Mesenchymal stem cell (in vitro differentiated cells and primary cell): ENCODE results near the gene NCLN.

Source experiments
- DNase-seq: peaks from one replicate; pipeline ENCODE4 v3.0.0-alpha.2; 2013
- H2AFZ ChIP-seq: one replicate; pipeline ENCODE4 v1.6.1; 2013; ENCODE audit warnings: low read depth, mild to moderate bottlenecking, control low read depth, inconsistent platforms, low read length, moderate library complexity
- H2AK5ac ChIP-seq: 2 replicates; pipeline ENCODE4 v1.6.1; 2013; ENCODE audit warnings: low read length, moderate library complexity, mild to moderate bottlenecking, inconsistent platforms; ENCODE audit not compliant: severe bottlenecking
- H2BK120ac ChIP-seq: one replicate; pipeline ENCODE4 v1.6.1; 2013; ENCODE audit warnings: low read depth, mild to moderate bottlenecking, inconsistent platforms, low read length, moderate library complexity
- H2BK12ac ChIP-seq, 2 experiments: one replicate each; pipeline ENCODE4 v1.6.1; 2013; ENCODE audit warnings: inconsistent platforms in 2 of 2, low read length in 2 of 2, mild to moderate bottlenecking in 2 of 2, moderate library complexity in 2 of 2, control low read depth in 1 of 2
- H2BK15ac ChIP-seq: one replicate; pipeline ENCODE4 v1.6.1; 2013; ENCODE audit warnings: mild to moderate bottlenecking, low read depth, inconsistent platforms; ENCODE audit not compliant: poor library complexity, severe bottlenecking
- H2BK5ac ChIP-seq: 2 replicates; pipeline ENCODE4 v1.6.1; 2013; ENCODE audit warnings: low read depth, mild to moderate bottlenecking, low read length, control low read depth, inconsistent platforms; ENCODE audit not compliant: poor library complexity, severe bottlenecking
- H3K14ac ChIP-seq, 2 experiments: one replicate each; pipeline ENCODE4 v1.6.1; 2013; ENCODE audit warnings: inconsistent platforms in 2 of 2, low read length in 2 of 2, control low read depth in 1 of 2, mild to moderate bottlenecking in 1 of 2, moderate library complexity in 1 of 2
- H3K18ac ChIP-seq, 2 experiments: one replicate each; pipeline ENCODE4 v1.6.1; 2013; ENCODE audit warnings: inconsistent platforms in 2 of 2, low read length in 2 of 2, control low read depth in 1 of 2, low read depth in 1 of 2, mild to moderate bottlenecking in 1 of 2
- H3K23ac ChIP-seq, 2 experiments: one replicate each; pipeline ENCODE4 v1.6.1; 2013; ENCODE audit warnings: inconsistent platforms in 2 of 2, low read length in 2 of 2, mild to moderate bottlenecking in 2 of 2, moderate library complexity in 2 of 2, control low read depth in 1 of 2
- H3K27ac ChIP-seq: 2 replicates; pipeline ENCODE4 v1.5.1; 2013; ENCODE audit warnings: mild to moderate bottlenecking, moderate library complexity, low read length, control low read depth, inconsistent platforms; ENCODE audit not compliant: poor library complexity, severe bottlenecking
- H3K27me3 ChIP-seq, 2 experiments: 2 replicates each; pipeline versions ENCODE4 v1.6.1 to v1.7.0; 2013; ENCODE audit warnings: low read length in 2 of 2, mild to moderate bottlenecking in 2 of 2, moderate library complexity in 2 of 2, control low read depth in 1 of 2, inconsistent platforms in 1 of 2; ENCODE audit not compliant: control insufficient read depth in 1 of 2, insufficient read depth in 1 of 2
- H3K36me3 ChIP-seq, 2 experiments: 2 replicates each; pipeline versions ENCODE4 v1.6.1 to v1.7.0; 2013; ENCODE audit warnings: low read length in 2 of 2, control low read depth in 1 of 2, inconsistent platforms in 1 of 2, low read depth in 1 of 2, mild to moderate bottlenecking in 1 of 2; ENCODE audit not compliant: insufficient read depth in 2 of 2, control insufficient read depth in 1 of 2
- H3K4ac ChIP-seq, 2 experiments: one replicate each; pipeline ENCODE4 v1.6.1; 2013; ENCODE audit warnings: inconsistent platforms in 2 of 2, low read length in 2 of 2, mild to moderate bottlenecking in 2 of 2, moderate library complexity in 2 of 2, control low read depth in 1 of 2, low read depth in 1 of 2
- H3K4me1 ChIP-seq: 2 replicates; pipeline ENCODE4 v1.6.1; 2013; ENCODE audit warnings: low read depth, low read length, control low read depth; ENCODE audit not compliant: control insufficient read depth, insufficient read depth
- H3K4me2 ChIP-seq: 2 replicates; pipeline ENCODE4 v1.6.1; 2013; ENCODE audit warnings: low read length, mild to moderate bottlenecking, inconsistent platforms; ENCODE audit not compliant: poor library complexity, severe bottlenecking
- H3K4me3 ChIP-seq, 2 experiments: 2 replicates each; pipeline versions ENCODE4 v1.5.1 to v1.7.0; 2013; ENCODE audit warnings: low read length in 2 of 2, mild to moderate bottlenecking in 2 of 2, control low read depth in 1 of 2, low read depth in 1 of 2; ENCODE audit not compliant: insufficient read depth in 1 of 2
- H3K79me1 ChIP-seq: replicated peaks from 2 replicates; pipeline ENCODE4 v1.6.1; 2013; ENCODE audit warnings: mild to moderate bottlenecking, control low read depth, low read length, inconsistent platforms; ENCODE audit not compliant: poor library complexity, severe bottlenecking
- H3K9ac ChIP-seq: 2 replicates; pipeline ENCODE4 v1.7.0; 2013; ENCODE audit warnings: mild to moderate bottlenecking, low read length, moderate library complexity
- H3K9me3 ChIP-seq: 2 replicates; pipeline ENCODE4 v1.7.0; 2013; ENCODE audit warnings: mild to moderate bottlenecking, low read length; ENCODE audit not compliant: control insufficient read depth
- H4K8ac ChIP-seq: one replicate; pipeline ENCODE4 v1.6.1; 2013; ENCODE audit warnings: inconsistent platforms, mild to moderate bottlenecking, low read length, moderate library complexity
- H4K91ac ChIP-seq: one replicate; pipeline ENCODE4 v1.6.1; 2013; ENCODE audit warnings: mild to moderate bottlenecking, low read length, inconsistent platforms
- WGBS: methylation state at CpG from one replicate; pipeline ENCODE4 v1.1.7; 2013; ENCODE audit warnings: mixed read lengths; 5-methylcytosine and 5-hydroxymethylcytosine counted together

The NCLN gene

GRCh38 chr19:3187662-3188511, 2.2 kb downstream of the NCLN start:
- Histone ChIP-seq H4K91ac (no peak overlapping the region), H3K23ac (no peak overlapping the region), H4K8ac (no peak overlapping the region), H3K9ac (peak overlapping the region; percentile 93), H2BK12ac (no peak overlapping the region), H3K9me3 (no peaks in the 10 kb centered on the region), H3K4ac (no peak overlapping the region), H3K18ac (no peak overlapping the region), H3K27me3 (no peaks in the 10 kb centered on the region), H2BK15ac (no peak overlapping the region), H3K27ac (no peak overlapping the region), H2BK5ac (no peak overlapping the region), H3K4me2 (no peak overlapping the region), H3K79me1 (peaks cover 47% of the 10 kb centered on the region), H3K36me3 (peaks cover 9 to 54% of the 10 kb centered on the region in 2 experiments), H2AFZ (no peak overlapping the region), H3K4me3 (peak overlapping the region in 1 of 2 experiments; percentile 93), H3K14ac (no peak overlapping the region), H2AK5ac (no peak overlapping the region), H2BK120ac (no peak overlapping the region), H3K4me1 (peaks cover 27% of the 10 kb centered on the region)
- WGBS: 97% methylated on average over 36 of the region's 36 CpGs
- no peak for DNase-seq

- H3K79me1 ChIP-seq: peaks cover 55% of the 10 kb centered on the region
- peaks cover 27% of the 10 kb centered on the region for H3K4me1 ChIP-seq
- H3K18ac ChIP-seq: no peak overlapping the region
- no peak overlapping the region for H3K27ac ChIP-seq
- H2BK15ac ChIP-seq: no peak overlapping the region
- H3K9ac ChIP-seq: no peak overlapping the region
- DNase-seq: no peak
- peaks cover 12 to 63% of the 10 kb centered on the region in 2 experiments for H3K36me3 ChIP-seq
- no peak overlapping the region for H2AK5ac ChIP-seq
- no peak overlapping the region for H2BK120ac ChIP-seq
- H4K8ac ChIP-seq: no peak overlapping the region
- H2BK12ac ChIP-seq: no peak overlapping the region
- H3K23ac ChIP-seq: no peak overlapping the region
- H3K4ac ChIP-seq: no peak overlapping the region
- H3K27me3 ChIP-seq: no peaks in the 10 kb centered on the region
- no peak overlapping the region for H4K91ac ChIP-seq
- no peak overlapping the region for H2BK5ac ChIP-seq
- WGBS: 95% methylated on average over 35 of the region's 35 CpGs
- no peak overlapping the region for H2AFZ ChIP-seq
- no peaks in the 10 kb centered on the region for H3K9me3 ChIP-seq
- no peak overlapping the region for H3K14ac ChIP-seq
- no peak overlapping the region for H3K4me2 ChIP-seq
- no peak overlapping the region for H3K4me3 ChIP-seq
These were observed 3.2 kb downstream of the NCLN start for GRCh38 chr19:3188627-3189596.

- Histone ChIP-seq H2BK120ac (no peak overlapping the region), H3K4me3 (no peak overlapping the region), H2AFZ (no peak overlapping the region), H3K9ac (no peak overlapping the region), H3K9me3 (no peaks in the 10 kb centered on the region), H3K4ac (no peak overlapping the region), H3K23ac (no peak overlapping the region), H3K4me2 (no peak overlapping the region), H3K79me1 (peaks cover 60% of the 10 kb centered on the region), H3K27me3 (no peaks in the 10 kb centered on the region), H2BK12ac (no peak overlapping the region), H2AK5ac (no peak overlapping the region), H3K18ac (no peak overlapping the region), H3K4me1 (peaks cover 26% of the 10 kb centered on the region), H3K14ac (no peak overlapping the region), H3K36me3 (peaks cover 19 to 69% of the 10 kb centered on the region in 2 experiments), H2BK15ac (no peak overlapping the region), H3K27ac (no peak overlapping the region), H4K91ac (no peak overlapping the region), H2BK5ac (no peak overlapping the region), H4K8ac (no peak overlapping the region)
- no peak for DNase-seq
- 97% methylated on average over 21 of the region's 28 CpGs for WGBS
These were observed 4.2 kb downstream of the NCLN start for GRCh38 chr19:3189702-3190469.
